NB4 (cell line): ENCODE measurements around the gene TRMT1.

ENCODE experiments used
- MYC ChIP-seq: IDR thresholded peaks from 2 replicates; pipeline ENCODE4 v1.6.1; 2011; ENCODE audit warnings: low read depth, low read length
- POLR2A ChIP-seq: IDR thresholded peaks from 2 replicates; pipeline ENCODE4 v1.6.1; 2011; ENCODE audit warnings: mild to moderate bottlenecking; ENCODE audit not compliant: insufficient read length; ENCODE audit errors: extremely low read depth
- TF ChIP-seq, protein P1 (sequence below): IDR thresholded peaks from one replicate; pipeline ENCODE4 v1.5.1; 2012; ENCODE audit warnings: low read depth, low read length
- TF ChIP-seq, protein P2 (sequence below): IDR thresholded peaks from 2 replicates; pipeline ENCODE4 v1.6.1; 2011; ENCODE audit warnings: low read depth, low read length

DNA sequence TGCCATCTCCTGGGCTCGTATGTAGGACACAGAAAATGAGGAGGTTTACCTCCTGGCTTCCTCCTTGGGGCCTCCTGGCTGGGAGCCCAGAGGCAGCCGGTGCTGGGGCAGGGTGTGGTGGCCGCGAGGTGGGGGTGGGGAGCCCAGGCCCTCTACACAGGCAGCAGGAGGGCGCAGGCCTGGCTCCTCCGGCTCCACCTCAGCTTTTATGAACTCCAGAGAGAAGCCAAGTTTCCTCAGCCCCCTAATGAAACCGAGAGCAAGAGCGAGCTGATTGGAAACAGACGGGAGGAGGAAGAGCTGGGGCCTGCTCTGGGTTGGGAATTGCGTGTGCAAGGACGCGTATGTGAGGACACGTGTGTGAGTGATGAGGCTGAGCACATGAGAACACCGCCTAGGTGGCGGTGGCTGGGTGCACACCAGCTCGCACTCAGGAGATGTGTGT lies 37.0 kb downstream of the TRMT1 start:
- TF ChIP-seq POLR2A = no peak
- TF ChIP-seq, protein P1, sequence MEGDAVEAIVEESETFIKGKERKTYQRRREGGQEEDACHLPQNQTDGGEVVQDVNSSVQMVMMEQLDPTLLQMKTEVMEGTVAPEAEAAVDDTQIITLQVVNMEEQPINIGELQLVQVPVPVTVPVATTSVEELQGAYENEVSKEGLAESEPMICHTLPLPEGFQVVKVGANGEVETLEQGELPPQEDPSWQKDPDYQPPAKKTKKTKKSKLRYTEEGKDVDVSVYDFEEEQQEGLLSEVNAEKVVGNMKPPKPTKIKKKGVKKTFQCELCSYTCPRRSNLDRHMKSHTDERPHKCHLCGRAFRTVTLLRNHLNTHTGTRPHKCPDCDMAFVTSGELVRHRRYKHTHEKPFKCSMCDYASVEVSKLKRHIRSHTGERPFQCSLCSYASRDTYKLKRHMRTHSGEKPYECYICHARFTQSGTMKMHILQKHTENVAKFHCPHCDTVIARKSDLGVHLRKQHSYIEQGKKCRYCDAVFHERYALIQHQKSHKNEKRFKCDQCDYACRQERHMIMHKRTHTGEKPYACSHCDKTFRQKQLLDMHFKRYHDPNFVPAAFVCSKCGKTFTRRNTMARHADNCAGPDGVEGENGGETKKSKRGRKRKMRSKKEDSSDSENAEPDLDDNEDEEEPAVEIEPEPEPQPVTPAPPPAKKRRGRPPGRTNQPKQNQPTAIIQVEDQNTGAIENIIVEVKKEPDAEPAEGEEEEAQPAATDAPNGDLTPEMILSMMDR = no peak
- TF ChIP-seq MYC = no peak
- TF ChIP-seq, protein P2, sequence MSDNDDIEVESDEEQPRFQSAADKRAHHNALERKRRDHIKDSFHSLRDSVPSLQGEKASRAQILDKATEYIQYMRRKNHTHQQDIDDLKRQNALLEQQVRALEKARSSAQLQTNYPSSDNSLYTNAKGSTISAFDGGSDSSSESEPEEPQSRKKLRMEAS = no peak
